NCI-H1092 (cell line): ENCODE data around the gene TPST2.
"Not testable (repeated sequence)": the region's sequence is repeated elsewhere in the genome, so short reads cannot be mapped to it uniquely, and the experiment has no call there.

ENCODE experiments used
- DNase-seq: peaks from one replicate; lab custom pipeline; 2025; lab: John Stamatoyannopoulos, UW

The TPST2 gene

DNA sequence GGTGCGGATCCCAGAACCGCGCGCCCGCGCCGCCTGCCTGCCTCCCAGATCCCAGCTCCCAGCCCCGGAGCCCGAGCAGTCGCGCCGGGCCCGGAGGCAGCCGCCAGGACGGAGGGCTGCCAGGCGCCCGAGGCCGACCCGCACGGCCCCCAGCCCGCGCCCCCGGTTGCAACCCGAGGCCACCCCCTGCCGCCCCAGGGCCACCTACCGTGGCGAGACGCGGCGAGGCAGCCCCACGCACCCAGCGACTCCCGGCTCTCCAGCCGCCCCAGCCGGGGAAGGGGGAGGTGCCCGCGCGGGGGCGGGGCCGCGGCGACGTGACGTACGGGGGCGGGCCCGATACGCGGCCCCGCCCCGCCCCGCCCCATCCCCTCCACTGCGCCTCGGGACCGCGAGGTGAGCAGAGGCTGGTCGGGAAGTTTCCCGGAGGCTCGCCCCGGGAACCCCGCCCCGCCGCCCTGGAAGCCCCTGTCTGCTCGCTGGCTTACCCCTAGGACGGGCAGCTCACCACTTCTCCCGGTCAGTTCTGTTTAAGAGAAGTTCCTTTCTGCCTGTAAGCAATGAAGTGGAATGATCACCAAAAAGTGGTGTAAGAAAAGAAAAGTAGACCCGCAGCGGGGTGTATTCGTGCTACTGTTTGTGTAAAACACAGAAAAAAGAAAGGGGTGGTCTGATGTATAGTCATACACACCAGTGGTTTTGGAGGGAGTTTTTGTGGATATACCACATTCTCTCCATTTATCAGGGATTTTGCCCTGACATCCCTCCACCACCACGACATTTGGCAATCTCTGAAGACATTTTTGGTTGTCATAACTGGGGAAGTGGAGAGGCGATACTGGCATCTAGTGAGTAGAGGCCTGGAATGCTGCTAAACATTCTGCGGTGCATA, at the start of gene TPST2:
TPST2 (minus strand) TSS at position 288 of the 892 bp plus-strand sequence. CDS start 48,502 bp downstream, outside the sequence.
- peak; percentile 67 for DNase-seq

DNA sequence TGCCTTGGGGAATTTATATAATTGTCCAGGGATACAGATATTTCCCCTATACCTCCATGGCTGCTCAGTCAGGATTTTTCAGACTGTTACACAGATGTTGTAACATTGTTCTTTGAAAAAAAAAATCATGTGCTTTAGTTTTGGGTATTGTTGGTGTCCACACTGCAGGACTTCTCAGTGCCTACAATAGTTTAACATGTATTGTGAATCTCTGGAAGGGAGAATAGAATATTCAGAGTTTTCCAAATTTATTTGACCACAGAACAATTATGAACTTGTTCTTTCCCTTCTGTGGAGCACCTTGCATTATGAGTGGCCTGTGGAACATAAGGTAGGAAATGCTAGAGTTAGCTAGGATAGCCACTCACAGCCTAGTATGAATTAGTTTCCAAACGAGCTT, 46.4 kb upstream of the TPST2 start:
- no peak for DNase-seq

DNA sequence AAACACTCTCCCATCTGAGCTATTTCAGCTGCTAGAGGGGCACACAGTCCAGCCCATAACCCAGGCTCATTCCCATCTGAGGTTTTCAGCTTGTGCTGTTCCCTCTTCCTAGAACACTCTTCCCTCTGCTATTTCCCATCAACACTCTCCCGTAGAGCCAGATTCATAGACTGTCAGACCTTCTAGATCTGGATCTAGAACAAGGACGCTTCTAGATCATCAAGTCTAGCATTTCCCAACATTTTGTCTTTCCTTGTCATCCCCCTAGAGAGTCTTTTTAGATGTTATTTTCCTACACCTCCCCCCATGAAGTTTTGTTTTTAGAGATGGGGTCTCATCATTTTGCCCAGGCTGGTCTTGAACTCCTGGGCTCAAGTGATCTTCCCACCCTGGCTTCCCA, 45.2 kb upstream of the TPST2 start:
- no peak for DNase-seq

DNA sequence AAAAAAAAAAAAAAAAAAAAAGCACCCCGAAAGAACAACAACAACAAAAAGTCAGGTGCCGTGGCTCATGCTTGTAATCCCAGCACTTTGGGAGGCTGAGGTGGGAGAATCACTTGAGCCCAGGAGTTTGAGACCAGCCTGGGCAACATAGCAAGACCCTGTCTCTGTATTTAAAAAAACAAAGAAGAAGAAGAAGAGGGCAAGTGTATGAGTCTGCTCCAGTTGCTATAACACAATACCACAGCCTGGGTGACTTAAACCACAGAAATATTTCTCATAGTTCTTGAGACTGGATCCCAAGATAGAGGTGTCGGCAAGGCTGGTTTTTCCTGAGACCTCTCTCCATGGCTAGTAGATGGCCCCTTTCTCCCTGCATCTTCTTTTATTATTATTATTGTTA, 44.3 kb upstream of the TPST2 start:
- no peak for DNase-seq

DNA sequence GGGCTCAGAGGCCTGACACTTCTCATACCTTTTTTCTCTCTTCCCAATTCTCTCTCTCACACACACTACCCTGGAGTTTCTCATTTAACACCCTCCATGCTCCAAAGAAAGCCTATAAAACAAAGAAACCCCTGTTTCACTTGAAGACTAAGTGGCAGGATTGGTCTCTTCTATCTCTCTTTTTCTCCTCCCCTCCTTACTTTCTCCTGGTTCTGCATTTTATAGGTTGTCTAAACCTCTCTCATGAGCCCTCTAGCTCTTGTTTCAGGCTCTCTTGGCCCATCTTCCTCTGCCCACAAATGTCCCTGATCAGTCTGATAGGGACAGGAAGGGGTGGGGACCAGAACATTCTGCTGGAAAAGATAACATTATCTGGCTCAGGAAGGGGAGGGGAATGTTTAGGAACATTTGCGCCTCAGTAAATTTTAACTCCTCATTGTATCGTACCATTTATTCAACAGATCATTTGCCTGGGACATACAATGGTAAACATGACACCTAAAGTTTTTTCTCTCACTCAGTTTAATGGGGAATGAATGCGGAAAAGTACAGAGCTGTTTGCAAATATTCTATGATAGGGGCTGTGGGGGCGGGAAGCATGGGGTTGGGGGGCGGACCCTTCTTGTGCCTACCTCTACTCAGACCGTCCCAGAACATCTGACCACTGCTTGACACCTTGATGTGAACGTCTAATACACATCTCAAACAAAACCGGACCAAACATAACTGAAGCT, 42.7 kb upstream of the TPST2 start:
- DNase-seq: no peak

DNA sequence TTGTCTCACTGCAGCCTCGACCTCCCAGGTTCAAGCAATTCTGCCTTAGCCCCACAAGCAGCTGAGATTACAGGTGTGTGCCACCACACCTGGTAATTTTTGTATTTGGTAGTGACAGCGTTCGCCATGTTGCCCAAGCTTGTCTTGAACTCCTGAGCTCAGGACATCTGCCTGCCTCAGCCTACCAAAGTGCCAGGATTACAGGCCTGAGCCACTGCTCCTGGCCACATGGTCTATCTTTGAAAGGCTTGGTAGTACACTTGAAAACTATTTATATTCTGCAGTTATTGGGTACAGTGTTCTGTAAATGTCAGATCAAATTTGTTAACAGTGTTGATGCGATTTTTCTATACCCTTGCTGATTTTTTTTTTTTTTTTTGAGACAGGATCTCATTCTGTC, 41.4 kb upstream of the TPST2 start:
- DNase-seq: no peak

DNA sequence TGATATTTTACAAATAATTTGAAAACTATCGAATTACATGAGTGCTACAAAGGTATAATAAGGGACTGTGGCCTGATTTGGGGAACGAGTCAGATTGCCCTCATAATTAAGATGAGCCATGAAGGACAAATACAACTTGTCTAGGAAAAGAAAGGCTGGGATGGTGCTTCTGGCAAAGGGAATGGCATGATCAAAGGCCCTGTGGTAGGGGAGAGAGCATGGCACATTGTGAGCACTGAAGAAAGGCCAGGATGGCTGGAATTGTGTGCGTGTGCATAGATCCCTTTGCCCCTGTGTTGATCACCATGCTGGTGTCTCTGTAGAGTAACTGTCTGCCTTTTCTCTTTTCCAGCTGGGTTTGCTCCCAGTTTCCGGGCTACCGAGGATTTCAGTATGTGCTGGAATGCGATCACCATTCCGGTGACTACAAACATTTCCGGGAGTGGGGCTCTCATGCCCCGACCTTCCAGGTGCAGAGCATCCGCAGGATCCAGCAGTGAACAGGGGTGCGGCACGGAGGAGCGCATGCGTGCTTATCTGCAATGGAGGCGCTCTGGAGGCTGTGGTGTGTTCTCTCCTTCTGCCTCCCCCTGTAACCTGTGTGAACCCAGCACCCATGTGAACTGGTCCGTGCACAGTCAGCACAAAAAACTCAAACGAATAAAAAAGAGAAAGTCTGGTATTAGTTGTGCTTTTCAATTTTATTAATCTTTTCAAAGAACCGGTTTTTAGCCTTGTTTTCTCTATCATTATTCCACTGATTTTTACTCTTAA, 40.2 kb upstream of the TPST2 start:
- DNase-seq: no peak

DNA sequence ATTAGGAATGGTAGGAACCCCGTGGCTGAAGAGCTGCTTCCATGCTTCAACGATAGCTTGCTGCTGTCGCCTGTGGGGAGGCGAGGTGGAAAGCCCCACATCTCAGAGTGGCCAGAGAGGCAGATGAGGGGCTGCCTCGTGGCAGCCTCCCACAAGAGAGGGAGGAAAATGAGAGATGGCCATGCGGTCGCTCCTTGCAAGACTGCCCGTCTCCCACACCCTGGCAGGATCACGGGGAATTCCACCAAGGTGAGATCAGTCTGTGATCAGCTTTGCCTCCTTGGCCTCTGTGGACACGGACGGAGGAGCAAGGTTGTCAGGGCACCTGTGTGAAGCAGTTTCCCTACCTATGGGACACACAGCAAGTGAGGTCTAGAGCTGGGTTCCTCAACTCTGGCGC, 34.9 kb upstream of the TPST2 start:
- DNase-seq: no peak

DNA sequence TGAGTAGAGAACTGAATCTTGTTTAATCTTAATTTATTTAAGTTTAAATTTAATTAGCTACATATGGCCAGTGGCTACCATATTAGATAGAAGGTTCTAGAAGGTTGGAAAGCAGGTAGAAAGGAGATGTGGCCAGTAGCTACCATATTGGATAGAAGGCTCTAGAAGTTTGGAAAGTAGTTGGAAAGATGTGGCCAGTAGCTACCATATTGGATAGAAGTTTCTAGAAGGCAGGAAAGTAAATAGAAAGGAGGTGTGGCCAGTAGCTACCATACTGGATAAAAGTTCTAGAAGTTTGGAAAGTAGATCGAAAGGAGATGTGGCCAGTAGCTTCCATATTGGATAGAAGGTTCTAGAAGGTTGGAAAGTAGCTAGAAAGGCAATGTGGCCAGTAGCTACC, 34.1 kb upstream of the TPST2 start:
- no peak for DNase-seq

DNA sequence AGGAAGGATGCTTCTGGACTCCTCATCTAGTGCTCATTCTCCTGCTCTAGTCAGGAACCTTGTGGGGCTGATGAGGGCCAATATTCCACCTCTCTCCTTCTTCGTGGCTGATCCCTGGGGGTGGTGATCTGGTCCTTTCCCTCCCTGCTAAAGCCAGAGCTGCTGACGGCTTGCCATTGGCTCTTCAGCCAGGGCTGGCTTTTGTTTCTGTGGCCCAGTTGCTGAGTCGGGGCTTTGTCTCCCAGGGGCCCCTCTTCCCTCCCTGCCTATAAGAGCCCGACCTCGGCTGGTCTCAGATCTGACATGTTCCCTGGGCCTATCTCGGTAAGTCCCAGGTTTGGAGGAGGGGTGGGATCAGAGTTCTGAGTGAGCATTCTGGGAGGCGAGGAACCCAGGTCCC, 31.7 kb upstream of the TPST2 start, which contains the start of gene CRYBA4:
CRYBA4 (plus strand) TSS at position 301 of the 400 bp plus-strand sequence. CDS start 634 bp downstream, outside the sequence.
- no peak for DNase-seq

DNA sequence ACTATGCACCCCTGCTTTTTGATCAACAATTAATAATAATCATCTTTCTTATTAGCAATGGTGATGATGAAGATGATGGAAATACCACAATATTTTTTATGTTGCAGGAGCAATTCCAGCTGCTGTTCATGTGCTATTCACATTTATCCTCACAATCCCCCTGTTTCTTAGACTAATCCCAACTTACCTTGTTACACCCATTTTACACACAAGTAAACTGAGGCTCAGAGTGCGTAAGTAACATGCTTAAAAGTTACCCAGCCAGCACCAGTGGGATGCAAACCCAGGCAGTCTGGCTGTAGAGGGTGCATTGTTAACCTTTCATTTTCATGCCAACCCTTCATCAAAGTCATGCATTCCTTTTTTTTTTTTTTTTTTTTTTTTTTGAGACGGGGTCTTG, 30.3 kb upstream of the TPST2 start:
- DNase-seq: no peak

DNA sequence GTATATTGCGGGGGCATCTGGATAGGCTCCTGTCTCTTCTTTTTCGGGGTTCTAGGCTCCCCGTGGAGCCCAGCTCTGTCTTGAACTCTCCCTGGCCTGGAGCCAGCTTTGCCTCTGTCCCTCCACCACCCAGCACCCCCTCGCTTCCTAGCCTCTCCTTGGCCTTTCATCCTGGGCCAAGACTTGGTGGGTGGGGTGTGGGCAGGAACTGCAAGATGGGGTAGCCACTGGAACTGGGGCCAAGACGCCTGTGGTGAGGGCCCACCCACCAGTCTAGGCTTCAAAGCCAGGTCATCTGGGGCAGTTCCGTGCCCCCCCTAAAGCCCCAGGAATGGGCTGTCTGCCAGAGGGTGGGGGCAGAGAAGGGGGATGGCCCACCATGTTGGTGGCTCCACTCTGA, 29.6 kb upstream of the TPST2 start:
- DNase-seq: no peak

DNA sequence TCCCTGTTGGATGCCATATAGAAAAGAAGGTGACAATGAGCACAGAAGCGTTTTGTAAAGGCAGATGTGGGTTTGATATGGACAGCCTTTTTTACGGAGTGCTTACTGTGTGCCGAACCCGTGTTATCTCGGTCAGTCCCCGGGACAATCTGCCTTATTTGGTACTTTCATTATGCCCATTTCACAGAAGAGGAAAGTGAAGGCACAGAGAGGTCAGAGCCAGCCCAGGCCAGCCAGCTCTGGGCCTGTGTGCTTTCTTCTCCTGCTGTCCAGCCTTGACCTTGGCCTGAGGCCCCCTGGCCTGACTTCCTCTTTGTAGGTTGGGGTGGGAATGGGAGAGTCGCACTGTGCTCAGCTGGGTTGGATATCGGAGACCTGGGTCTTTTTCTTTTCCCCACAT, 28.5 kb upstream of the TPST2 start:
- no peak for DNase-seq

DNA sequence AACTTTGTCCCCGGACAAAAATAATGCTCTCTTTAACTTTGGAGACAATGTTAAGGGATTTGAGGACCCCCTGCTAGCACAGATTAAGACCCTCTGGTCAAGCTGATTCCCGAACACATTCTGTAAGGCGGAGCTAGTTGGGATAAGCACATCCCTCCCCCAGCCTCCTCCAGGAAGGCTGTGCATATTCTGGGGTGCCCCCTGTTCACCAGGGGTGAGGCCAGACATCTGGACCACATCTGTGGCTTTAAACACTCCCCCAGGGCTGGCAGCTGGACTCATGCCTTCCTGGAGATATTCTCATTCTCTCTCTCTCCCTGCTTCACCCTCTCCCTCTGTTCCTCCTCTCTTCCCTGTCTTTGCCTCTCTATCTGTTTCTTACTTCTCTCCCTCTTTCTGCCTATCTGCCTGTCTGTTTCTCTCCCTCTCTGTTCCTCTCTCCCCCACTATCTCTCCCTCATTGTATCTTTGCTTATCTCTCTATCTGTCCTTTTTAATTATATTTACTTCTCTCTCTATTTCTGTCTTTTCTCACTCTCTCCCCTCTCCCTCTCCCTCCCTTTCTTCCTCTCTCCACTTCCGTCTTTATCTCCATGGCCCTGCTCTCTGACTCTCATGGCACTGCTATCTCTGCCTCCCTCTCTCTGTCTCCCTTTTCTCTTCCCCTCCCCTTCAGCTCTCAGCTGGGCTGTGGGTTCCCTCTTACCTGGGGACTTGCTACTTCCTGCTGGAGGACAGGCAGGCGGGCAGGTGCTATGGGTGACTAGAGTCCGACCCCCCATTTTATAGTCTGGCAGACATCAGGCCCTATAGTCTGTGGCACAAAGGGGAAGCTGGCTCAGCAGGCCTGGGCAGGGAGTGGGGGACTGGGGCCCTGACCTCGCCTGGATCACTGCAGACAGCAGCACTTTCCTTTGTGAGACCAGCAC, 27.6 kb upstream of the TPST2 start, which contains the start of gene CRYBB1:
CRYBB1 (minus strand) TSS at position 757 of the 929 bp plus-strand sequence. CDS start 1,708 bp downstream, outside the sequence.
- no peak for DNase-seq

DNA sequence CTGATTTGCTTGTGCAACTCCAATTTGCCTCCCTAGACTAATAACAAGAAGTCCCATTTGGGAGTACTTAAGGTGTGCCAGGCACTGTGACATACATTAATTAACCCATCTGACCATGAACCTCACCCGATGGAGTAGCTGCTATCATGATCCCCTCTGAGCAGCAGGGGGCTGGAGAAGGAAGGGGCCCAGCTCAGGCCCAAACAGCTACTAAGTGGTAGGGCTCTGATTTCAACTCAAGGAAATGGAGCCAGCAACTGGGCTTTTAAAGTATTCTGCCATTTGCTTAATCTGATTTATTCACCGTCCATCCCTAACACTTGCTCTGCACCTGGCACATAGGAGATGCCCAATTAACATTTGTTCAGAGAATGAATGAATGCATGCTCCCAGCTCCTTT, 26.7 kb upstream of the TPST2 start:
- no peak for DNase-seq

DNA sequence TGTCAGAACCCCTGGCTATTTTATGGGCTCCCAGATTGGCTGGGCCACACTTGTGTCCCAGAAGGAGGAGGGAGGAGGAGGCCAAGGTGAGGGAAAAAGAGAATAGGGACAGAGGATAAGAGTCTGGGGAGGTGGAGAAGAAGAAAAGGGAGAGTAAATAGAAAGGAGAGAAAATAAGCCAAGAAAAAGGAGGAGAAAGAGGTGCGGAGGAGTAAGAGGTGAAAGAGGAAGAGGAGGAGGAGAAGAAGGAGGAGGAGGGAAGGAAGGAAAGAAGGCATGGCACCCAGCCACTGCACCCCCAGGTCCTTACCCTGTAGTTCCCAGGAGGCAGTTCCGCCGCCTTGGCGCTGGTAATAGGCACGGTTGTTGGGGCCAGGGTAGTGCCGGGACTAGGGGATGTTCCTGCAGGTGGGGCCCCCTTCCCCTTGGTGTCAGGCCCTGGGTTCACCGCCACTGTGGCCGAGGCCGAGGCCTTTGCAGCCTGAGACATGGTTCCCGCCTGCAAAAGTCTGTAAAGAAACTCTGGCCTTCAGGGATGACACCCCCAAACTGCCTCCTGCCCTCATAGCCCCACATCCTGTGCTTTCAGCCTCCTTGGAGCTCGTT, 26.0 kb upstream of the TPST2 start:
- DNase-seq: no peak

DNA sequence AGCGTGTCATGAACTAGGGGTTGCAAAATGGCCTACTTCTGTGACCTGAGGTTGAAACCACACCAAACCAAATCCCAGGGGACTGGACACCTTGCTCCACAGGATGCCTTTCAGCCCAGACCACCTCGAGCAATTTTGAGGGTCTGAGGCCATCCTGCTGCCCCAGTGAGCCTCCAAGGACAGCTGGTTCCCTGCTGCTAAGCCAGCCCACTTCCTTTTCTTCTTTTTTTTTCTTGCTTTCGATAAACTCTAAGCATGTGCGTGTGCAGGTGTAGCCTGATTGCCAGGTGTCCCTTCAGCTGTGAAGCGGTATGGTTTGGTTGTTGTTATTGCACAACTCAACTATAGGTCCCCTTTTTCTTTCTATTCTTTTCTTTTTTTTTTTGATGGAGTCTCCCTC, 25.2 kb upstream of the TPST2 start:
- DNase-seq: no peak

DNA sequence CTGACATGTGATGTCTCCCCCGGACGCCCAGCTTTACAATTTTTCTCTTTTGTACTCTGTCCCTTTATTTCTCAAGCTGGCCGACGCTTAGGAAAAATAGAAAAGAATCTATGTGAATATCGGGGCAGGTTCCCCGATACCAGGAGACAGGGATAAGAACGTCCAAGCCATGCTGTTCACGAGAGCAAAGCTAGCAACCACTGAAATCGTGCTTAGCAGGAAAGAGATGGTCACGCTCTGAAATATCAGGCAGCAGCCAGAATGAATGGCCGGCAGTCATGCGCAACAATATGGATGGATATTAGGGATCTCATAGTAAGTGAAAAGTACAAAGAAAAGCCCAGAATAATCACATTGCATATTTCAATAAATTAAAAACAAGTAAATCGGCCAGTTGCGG, 24.4 kb upstream of the TPST2 start:
- DNase-seq: no peak

DNA sequence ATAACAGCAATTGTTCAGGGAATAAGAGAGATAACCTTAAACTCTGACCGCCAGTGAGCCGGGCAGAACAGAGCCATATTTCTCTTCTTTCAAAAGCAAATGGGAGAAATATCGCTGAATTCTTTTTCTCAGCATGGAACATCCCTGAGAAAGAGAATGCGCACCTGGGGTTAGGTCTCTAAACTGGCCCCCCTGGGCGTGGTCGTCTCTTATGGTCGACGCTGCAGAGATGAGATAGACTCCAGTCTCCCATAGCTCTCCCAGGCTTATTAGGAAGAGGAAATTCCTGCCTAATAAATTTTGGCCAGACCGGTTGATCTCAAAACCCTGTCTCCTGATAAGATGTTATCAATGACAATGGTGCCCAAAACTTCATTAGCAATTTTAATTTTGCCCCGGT, 23.8 kb upstream of the TPST2 start:
- not testable (repeated sequence) for DNase-seq

DNA sequence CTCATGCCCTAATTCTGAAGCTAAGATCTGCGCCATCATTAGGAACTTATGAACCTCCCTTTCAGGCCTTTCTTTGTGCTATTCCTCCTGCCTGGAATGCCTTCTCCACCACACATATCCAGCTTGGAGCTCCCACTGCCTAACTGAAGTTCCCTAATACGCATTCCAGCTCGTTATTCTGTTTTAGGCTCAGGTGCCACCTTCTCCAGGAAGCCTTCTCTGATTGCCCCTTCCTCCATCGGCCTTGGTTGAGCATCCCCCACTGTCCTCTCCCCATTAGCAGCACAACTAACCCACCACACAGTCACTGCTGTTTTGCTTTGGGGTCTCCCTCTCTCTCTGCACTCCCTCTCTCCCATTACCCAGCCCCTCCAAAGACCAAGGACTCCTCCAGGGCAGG, 22.7 kb upstream of the TPST2 start:
- no peak for DNase-seq

DNA sequence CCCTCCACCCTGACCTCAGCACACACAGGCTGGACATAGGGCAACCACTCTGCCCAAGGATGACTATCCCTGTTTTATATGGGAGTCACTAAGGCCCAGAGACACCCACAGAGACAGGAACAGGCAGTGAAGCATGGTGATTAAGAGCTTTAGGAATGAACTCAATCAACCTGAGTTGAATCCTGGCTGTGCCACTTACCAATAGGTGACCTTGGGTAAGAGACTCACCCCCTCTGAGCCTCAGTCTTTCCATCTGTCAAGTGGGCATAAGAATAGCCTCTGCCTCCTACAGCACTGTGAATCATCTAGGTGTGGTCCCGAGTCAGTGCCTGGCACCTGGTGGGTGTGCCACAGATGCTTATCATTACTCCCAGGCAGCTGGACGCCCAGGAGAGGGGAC, 21.1 kb upstream of the TPST2 start:
- DNase-seq: no peak
